ENCODE data around the gene UTP4. TPM values are rescaled to one million over a fixed set of nuclear protein-coding genes. Genes with fewer than 3 reads are reported as not detected.
"Not testable (repeated sequence)": the region's sequence is repeated elsewhere in the genome, so short reads cannot be mapped to it uniquely, and the experiment has no call there.

The UTP4 gene
- polyA plus RNA-seq, 1 experiment = 60.7 TPM

GRCh38 chr16:69130461-69130860, 2.0 kb upstream of the UTP4 start:
- ChIA-PET POLR2A (no interaction called here), CTCF (interaction anchor here (1.3 to 16.2 kb wide), 5 partner anchors 12 to 603 kb away, joined by 3 to 146 read pairs (median 7); no protein-coding TSS in a partner anchor)
- DNase-seq (ENCODE audit: low read depth) = no peak
- H3K36me3 ChIP-seq (ENCODE audit: control insufficient read depth, insufficient read depth, low read length) = no peaks in the 10 kb centered on the region
- H3K4me3 ChIP-seq (ENCODE audit: low read depth, low read length) = no peak overlapping the region
- no peak for TF ChIP-seq CTCF (IDR thresholded peaks at IDR 0.05; ENCODE audit: insufficient read depth, low read depth, low read length)
- no peaks in the 10 kb centered on the region for H3K27me3 ChIP-seq (ENCODE audit: control insufficient read depth, insufficient read depth, low read length)

- POLR2A ChIA-PET = no interaction called here
- no peak for DNase-seq (ENCODE audit: low read depth)
- peak overlapping the region; percentile 98 for H3K4me3 ChIP-seq (ENCODE audit: low read depth, low read length)
- no peaks in the 10 kb centered on the region for H3K27me3 ChIP-seq (ENCODE audit: control insufficient read depth, insufficient read depth, low read length)
- CTCF ChIA-PET = interaction anchor here (0.5 to 16.2 kb wide), 3 partner anchors 49 to 541 kb away, joined by 3 to 146 read pairs (median 3); no protein-coding TSS in a partner anchor
- no peaks in the 10 kb centered on the region for H3K36me3 ChIP-seq (ENCODE audit: control insufficient read depth, insufficient read depth, low read length)
- no peak for TF ChIP-seq CTCF (IDR thresholded peaks at IDR 0.05; ENCODE audit: insufficient read depth, low read depth, low read length)
Observed at GRCh38 chr16:69131167-69131838, 1.1 kb upstream of the UTP4 start.

- ChIA-PET CTCF (interaction anchor here (0.5 to 2.4 kb wide), 3 partner anchors 19 to 541 kb away, joined by 3 to 7 read pairs (median 3); no protein-coding TSS in a partner anchor), POLR2A (no interaction called here)
- Histone ChIP-seq H3K27me3 (ENCODE audit: control insufficient read depth, insufficient read depth, low read length) (no peaks in the 10 kb centered on the region), H3K36me3 (ENCODE audit: control insufficient read depth, insufficient read depth, low read length) (no peaks in the 10 kb centered on the region), H3K4me3 (ENCODE audit: low read depth, low read length) (peak overlapping the region; percentile 98)
- DNase-seq (ENCODE audit: low read depth) = no peak
- no peak for TF ChIP-seq CTCF (IDR thresholded peaks at IDR 0.05; ENCODE audit: insufficient read depth, low read depth, low read length)
Observed at GRCh38 chr16:69131839-69132423, 518 bp upstream of the UTP4 start.

- TF ChIP-seq CTCF (IDR thresholded peaks at IDR 0.05; ENCODE audit: insufficient read depth, low read depth, low read length) = no peak
- Histone ChIP-seq H3K27me3 (ENCODE audit: control insufficient read depth, insufficient read depth, low read length) (no peaks in the 10 kb centered on the region), H3K4me3 (ENCODE audit: low read depth, low read length) (peak overlapping the region; percentile 98), H3K36me3 (ENCODE audit: control insufficient read depth, insufficient read depth, low read length) (peaks cover 2% of the 10 kb centered on the region)
- CTCF ChIA-PET = interaction anchor here (0.6 to 2.4 kb wide), 6 partner anchors 10 to 606 kb away, joined by 3 to 7 read pairs (median 4); no protein-coding TSS in a partner anchor
- DNase-seq (ENCODE audit: low read depth) = no peak
- POLR2A ChIA-PET = interaction anchor here (0.6 kb wide), 2 partner anchors 34 to 310 kb away, joined by 4 to 15 read pairs; no protein-coding TSS in a partner anchor
Observed at GRCh38 chr16:69133373-69133954, 1.0 kb downstream of the UTP4 start.

GRCh38 chr16:69138608-69139007, 6.2 kb downstream of the UTP4 start:
- no peak overlapping the region for H3K4me3 ChIP-seq (ENCODE audit: low read depth, low read length)
- no peak for TF ChIP-seq CTCF (IDR thresholded peaks at IDR 0.05; ENCODE audit: insufficient read depth, low read depth, low read length)
- no peaks in the 10 kb centered on the region for H3K27me3 ChIP-seq (ENCODE audit: control insufficient read depth, insufficient read depth, low read length)
- H3K36me3 ChIP-seq (ENCODE audit: control insufficient read depth, insufficient read depth, low read length) = peaks cover 8% of the 10 kb centered on the region
- ChIA-PET CTCF (interaction anchor here (1.1 kb wide), 1 partner anchor 12 kb away, joined by 4 read pairs; no protein-coding TSS in a partner anchor), POLR2A (no interaction called here)
- no peak for DNase-seq (ENCODE audit: low read depth)

GRCh38 chr16:69139464-69139863, 7.0 kb downstream of the UTP4 start:
- CTCF ChIA-PET = interaction anchor here (0.6 to 0.8 kb wide), 2 partner anchors 10 to 286 kb away, joined by 3 to 4 read pairs; no protein-coding TSS in a partner anchor
- H3K4me3 ChIP-seq (ENCODE audit: low read depth, low read length); POLR2A ChIA-PET; H3K27me3 ChIP-seq (ENCODE audit: control insufficient read depth, insufficient read depth, low read length); H3K36me3 ChIP-seq (ENCODE audit: control insufficient read depth, insufficient read depth, low read length); DNase-seq (ENCODE audit: low read depth): not testable (repeated sequence)

Data from BJ (cell line).